Vagina (tissue), 2 donors: ENCODE measurements around the gene CISD1.

Experiments
- CTCF ChIP-seq, 3 experiments: fragments of 450-650 bp in 2 of 3; fragments of 200-600 bp in 1 of 3; sonication (generic) in 1 of 3; IDR thresholded peaks; one replicate each; pipeline ENCODE4 v1.5.1; 2017 to 2019; ENCODE audit warnings: antibody characterized with exemption in 3 of 3, mild to moderate bottlenecking in 2 of 3, moderate library complexity in 2 of 3
- POLR2A ChIP-seq, 2 donors: fragments of 450-650 bp; IDR thresholded peaks; one replicate each; pipeline ENCODE4 v1.6.1; 2017; ENCODE audit warnings: antibody characterized with exemption in 2 of 2, mild to moderate bottlenecking in 2 of 2, moderate library complexity in 2 of 2
- POLR2AphosphoS5 ChIP-seq, 2 donors: sonication (generic); formaldehyde crosslinking; IDR thresholded peaks; one replicate each; pipeline ENCODE4 v1.9.0; 2017; ENCODE audit warnings: antibody characterized with exemption in 2 of 2, mild to moderate bottlenecking in 2 of 2, low read depth in 1 of 2; ENCODE audit not compliant: insufficient read depth in 1 of 2

GRCh38 chr10:58237014-58237834, 31.7 kb upstream of the CISD1 start:
- TF ChIP-seq CTCF (IDR thresholded peaks at IDR 0.05): no peak
- TF ChIP-seq POLR2A (IDR thresholded peaks at IDR 0.05): no peak
- TF ChIP-seq POLR2AphosphoS5 (IDR thresholded peaks at IDR 0.05; ENCODE audit: insufficient read depth in 1 of 2, low read depth in 1 of 2): no peak
